ENCODE results near the gene KLHL22.
A peak's percentile ranks its signal among the peaks of the same experiment; 100 is the strongest.
"Not testable (repeated sequence)": the region's sequence is repeated elsewhere in the genome, so short reads cannot be mapped to it uniquely, and the experiment has no call there.

The KLHL22 gene

DNA sequence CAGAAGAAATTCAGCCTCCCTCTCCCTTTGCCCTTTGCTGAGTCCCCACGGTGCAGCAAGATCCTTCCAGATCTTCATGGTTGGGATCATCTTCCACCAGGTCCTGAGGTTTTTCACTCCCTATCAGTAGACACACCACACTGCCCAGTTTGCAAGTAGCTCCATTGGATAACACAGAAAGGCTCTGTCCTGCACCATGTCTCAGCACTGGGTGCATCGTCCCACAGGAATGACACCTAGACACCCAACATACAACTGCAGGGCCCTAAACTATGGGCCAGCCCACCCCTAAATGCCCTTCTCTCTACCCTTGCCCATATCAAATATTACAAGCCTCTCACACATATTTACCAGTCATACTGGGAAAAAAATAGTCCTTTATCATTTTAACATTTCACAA is 9.4 kb downstream of the KLHL22 start:
- DNase-seq (ENCODE audit: low read depth), result no peak
- H3K4me3 ChIP-seq (ENCODE audit: control insufficient read depth, low read depth, low read length), result no peak overlapping the region
- TF ChIP-seq, protein P1, sequence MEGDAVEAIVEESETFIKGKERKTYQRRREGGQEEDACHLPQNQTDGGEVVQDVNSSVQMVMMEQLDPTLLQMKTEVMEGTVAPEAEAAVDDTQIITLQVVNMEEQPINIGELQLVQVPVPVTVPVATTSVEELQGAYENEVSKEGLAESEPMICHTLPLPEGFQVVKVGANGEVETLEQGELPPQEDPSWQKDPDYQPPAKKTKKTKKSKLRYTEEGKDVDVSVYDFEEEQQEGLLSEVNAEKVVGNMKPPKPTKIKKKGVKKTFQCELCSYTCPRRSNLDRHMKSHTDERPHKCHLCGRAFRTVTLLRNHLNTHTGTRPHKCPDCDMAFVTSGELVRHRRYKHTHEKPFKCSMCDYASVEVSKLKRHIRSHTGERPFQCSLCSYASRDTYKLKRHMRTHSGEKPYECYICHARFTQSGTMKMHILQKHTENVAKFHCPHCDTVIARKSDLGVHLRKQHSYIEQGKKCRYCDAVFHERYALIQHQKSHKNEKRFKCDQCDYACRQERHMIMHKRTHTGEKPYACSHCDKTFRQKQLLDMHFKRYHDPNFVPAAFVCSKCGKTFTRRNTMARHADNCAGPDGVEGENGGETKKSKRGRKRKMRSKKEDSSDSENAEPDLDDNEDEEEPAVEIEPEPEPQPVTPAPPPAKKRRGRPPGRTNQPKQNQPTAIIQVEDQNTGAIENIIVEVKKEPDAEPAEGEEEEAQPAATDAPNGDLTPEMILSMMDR (conservative IDR thresholded peaks at IDR 0.05; ENCODE audit: control insufficient read depth, insufficient read depth, low read depth, low read length), result no peak

GRCh38 chr22:20484948-20485683 is 10.5 kb downstream of the KLHL22 start:
- TF ChIP-seq, protein P1 (conservative IDR thresholded peaks at IDR 0.05; ENCODE audit: control insufficient read depth, insufficient read depth, low read depth, low read length), result no peak
- no peak overlapping the region for H3K4me3 ChIP-seq (ENCODE audit: control insufficient read depth, low read depth, low read length)
- DNase-seq (ENCODE audit: low read depth), result no peak

- H3K4me3 ChIP-seq (ENCODE audit: control insufficient read depth, low read depth, low read length), result no peak overlapping the region
- no peak for DNase-seq (ENCODE audit: low read depth)
- TF ChIP-seq, protein P1 (conservative IDR thresholded peaks at IDR 0.05; ENCODE audit: control insufficient read depth, insufficient read depth, low read depth, low read length), result no peak
These were observed 11.8 kb downstream of the KLHL22 start for GRCh38 chr22:20483771-20484170.

DNA sequence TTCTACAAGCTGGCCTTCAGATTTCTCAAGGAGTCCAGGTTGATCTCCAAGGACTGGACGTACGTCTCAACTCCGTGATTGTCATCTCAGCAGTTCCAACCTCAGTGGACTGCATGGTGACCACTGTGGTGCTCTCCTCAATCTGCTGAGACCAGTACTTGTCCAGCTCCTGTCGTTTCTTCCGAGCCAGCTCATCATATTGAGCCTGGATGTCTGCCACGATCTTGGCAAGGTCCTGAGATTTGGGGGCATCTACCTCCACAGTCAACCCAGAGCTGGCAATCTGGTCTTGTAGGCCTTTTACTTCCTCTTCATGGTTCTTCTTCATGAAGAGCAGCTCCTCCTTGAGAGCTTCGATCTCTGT is 12.5 kb downstream of the KLHL22 start:
- H3K4me3 ChIP-seq (ENCODE audit: control insufficient read depth, low read depth, low read length), result not testable (repeated sequence)

GRCh38 chr22:20479612-20480196 is 15.9 kb downstream of the KLHL22 start:
- peak; percentile 5 for DNase-seq (ENCODE audit: low read depth)

More for the DNA sequence above, 12.5 kb downstream of the KLHL22 start:
- not testable (repeated sequence) for DNase-seq (ENCODE audit: low read depth)

DNA sequence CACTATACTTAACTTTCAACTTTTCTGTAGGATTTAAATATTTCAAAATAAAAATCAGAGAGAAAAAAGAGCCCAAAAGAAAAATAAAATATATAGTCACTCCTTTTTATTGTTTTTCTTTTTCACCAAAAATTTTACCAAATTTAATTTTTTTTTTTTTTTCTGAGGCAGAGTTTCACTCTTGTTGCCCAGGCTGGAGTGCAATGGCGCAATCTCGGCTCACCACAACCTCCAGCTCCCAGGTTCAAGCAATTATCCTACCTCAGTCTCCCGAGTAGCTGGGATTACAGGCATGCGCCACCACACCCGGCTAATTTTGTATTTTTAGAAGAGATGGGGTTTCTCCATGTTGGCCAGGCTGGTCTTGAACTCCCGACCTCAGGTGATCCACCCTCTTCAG is 17.5 kb downstream of the KLHL22 start:
- DNase-seq (ENCODE audit: low read depth); H3K4me3 ChIP-seq (ENCODE audit: control insufficient read depth, low read depth, low read length): not testable (repeated sequence)

More at GRCh38 chr22:20479612-20480196, 15.9 kb downstream of the KLHL22 start:
- H3K4me3 ChIP-seq (ENCODE audit: control insufficient read depth, low read depth, low read length), result no peak overlapping the region
- TF ChIP-seq, protein P1 (conservative IDR thresholded peaks at IDR 0.05; ENCODE audit: control insufficient read depth, insufficient read depth, low read depth, low read length), result no peak

DNA sequence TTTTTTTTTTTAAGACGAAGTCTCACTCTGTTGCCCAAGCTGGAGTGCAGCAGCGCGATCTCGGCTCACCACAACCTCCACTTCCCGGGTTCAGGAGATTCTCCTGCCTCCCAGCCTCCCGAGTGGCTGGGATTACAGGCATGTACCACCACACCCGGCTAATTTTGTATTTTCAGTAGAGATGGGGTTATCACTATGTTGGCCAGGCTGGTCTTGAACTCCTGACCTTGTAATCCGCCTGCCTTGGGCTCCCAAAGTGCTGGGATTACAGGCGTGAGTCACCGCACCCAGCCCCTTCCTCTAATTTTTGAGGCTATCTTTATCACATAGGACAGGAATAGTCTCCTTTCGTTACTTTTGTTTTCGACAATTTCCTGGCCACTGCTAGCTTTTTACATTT is 20.0 kb downstream of the KLHL22 start:
- H3K4me3 ChIP-seq (ENCODE audit: control insufficient read depth, low read depth, low read length); DNase-seq (ENCODE audit: low read depth): not testable (repeated sequence)

GRCh38 chr22:20475115-20475436 is 20.5 kb downstream of the KLHL22 start:
- TF ChIP-seq, protein P1 (conservative IDR thresholded peaks at IDR 0.05; ENCODE audit: control insufficient read depth, insufficient read depth, low read depth, low read length), result no peak
- no peak overlapping the region for H3K4me3 ChIP-seq (ENCODE audit: control insufficient read depth, low read depth, low read length)
- DNase-seq (ENCODE audit: low read depth), result no peak

All from fibroblast of mammary gland (primary cell).